Activated naive CD4-positive, alpha-beta T cell (primary cell): ENCODE data around the gene NXPH1.
"Not testable (repeated sequence)": the region's sequence is repeated elsewhere in the genome, so short reads cannot be mapped to it uniquely, and the experiment has no call there.

ENCODE experiments used
- DNase-seq, 4 experiments: peaks; one replicate each; lab custom pipeline; 2025; lab: John Stamatoyannopoulos, UW

NXPH1 gene

GRCh38 chr7:8719102-8719501, 285.7 kb downstream of the NXPH1 start:
- no peak for DNase-seq

GRCh38 chr7:8724080-8724718, 290.8 kb downstream of the NXPH1 start:
- DNase-seq: no peak

DNA sequence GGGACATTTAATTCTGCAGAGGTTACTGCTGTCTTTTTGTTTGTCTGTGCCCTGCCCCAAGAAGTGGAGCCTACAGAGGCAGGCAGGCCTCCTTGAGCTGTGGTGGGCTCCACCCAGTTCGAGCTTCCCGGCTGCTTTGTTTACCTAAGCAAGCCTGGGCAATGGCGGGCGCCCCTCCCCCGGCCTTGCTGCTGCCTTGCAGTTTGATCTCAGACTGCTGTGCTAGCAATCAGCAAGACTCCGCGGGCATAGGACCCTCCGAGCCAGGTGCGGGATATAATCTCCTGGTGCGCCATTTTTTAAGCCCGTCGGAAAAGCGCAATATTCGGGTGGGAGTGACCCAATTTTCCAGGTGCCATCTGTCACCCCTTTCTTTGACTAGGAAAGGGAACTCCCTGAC, 298.3 kb downstream of the NXPH1 start:
- DNase-seq: not testable (repeated sequence)

DNA sequence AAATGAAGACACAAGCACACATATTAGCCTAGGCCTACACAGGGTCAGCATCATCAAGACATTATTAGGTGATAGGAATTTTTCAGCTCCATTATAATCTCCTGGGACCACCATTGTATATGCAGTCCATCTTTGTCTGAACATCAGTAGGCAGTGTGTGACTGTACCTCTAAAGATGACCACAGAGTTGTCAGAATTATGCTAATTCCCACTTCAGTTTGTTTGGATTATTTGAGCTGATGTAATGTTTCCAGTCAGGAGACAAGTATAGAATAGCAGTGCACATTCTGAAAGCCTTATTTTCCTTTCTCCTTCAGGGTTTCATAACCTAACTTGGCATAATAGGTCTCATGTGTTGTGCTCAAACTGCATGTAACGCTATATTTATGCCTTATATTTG, 306.4 kb downstream of the NXPH1 start:
- no peak for DNase-seq

DNA sequence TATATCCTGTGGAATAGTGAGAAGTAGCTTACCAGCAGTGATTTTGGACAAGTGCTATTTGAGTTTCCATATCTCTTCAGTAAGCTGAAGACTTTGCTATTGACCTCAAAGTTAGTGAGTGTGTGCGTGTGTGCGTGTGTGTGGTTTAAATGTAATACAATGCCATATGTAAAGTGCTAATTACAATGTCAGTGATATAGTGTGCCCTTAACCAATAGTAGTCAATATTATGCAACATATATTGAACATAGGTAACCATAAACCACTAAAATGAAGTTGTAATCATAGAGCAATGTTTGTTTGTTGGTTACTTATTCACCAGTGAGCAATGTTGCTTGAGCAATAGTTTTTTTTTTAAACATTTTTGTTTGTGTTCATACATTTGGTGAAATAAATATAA, 309.4 kb downstream of the NXPH1 start:
- no peak for DNase-seq

DNA sequence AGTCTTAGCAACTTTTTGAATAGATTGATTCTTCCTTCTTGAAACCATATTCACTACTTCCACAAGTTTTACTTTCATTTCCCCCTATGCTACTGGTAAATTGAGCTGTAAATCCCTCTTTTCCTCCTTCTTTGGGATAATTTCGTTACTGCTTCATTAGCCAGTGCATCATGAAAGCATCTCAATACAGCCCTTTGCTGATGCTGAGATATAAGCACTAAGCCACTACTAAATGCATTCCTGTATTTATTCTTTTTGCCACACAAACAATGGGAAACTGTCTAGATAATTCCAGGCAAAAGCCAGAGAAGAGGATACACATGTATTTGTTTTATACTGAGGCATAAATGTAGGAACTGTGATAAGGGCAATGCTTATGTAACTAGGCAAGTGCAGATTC, 313.9 kb downstream of the NXPH1 start:
- no peak for DNase-seq

- no peak for DNase-seq
Measured at GRCh38 chr7:8751557-8752231, 318.3 kb downstream of the NXPH1 start.

GRCh38 chr7:8753355-8753754, 319.9 kb downstream of the NXPH1 start:
- no peak for DNase-seq

DNA sequence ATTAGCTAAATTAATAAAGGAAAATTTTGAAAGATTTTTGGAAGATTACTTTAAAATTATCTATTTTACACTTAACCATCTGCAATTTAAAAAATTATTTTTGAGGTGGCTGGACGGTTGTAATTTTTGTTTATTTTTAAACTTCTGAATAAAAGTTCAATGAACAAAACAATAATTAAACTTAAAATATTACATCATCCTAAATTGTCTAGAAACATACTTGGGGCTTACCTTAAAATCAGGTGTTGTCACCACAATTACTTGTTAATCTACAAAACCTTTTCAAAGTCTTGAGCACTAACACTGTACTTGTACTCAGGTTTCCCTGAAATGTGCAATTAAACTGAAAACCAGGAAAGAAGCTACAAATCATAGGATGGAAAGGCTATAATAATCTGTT, 328.3 kb downstream of the NXPH1 start:
- DNase-seq: no peak

DNA sequence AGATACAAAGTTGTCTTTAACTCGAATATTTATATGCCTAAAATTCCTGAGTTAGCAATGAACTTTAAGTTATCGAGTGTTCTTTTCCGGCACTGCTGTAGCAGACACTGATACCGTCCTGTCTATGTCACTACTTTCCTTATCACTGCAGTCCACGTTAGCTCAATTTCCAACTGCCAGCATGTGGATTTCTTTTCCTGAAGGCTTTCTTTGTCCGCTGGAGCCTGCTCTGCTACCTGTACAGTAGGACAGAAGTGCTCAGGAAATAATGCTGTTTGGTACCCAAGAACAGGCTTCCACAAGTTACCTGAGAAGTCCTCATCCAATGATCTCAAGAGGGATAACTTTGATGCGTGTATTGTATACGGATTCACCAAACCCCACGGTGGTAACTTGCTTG, 329.4 kb downstream of the NXPH1 start:
- DNase-seq: no peak

- DNase-seq: no peak
Measured at GRCh38 chr7:8765374-8765773, 332.0 kb downstream of the NXPH1 start.

DNA sequence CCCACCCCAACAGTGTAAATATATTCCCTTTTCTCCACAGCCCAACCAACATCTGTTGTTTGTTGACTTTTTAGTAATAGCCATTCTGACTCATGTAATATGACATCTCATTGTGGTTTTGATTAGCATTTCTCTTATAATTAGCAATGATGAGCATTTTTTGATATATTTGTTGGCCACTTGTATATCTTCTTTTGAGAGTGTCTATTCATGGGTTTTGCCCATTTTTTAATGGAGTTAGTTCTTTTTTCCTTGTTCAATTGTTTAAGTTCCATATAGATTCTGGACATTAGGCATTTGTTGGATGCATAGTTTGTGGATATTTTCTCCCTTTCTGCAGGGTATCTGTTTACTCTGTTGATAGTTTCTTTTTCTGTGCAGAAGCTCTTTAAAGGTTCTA, 340.1 kb downstream of the NXPH1 start:
- DNase-seq: no peak

DNA sequence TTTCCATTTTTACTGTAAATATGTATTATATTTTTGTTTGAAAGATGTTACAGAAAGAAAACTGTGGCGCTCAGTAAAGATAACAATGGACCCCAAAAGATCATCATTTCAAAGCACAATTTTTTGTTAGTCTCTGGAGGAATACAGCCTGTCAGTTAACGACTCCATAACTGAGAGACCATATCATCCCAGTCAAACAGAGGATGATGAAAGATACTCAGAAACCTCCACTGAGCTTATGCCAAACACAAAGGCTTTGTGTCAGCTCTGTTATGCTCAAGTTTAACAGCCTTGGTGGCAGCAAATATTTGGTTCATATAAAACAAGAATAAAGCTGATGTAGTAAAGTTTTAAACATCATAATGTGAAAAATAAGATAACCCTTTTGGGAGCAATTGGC, 345.1 kb downstream of the NXPH1 start:
- no peak for DNase-seq

GRCh38 chr7:8781166-8781565, 347.8 kb downstream of the NXPH1 start:
- no peak for DNase-seq

DNA sequence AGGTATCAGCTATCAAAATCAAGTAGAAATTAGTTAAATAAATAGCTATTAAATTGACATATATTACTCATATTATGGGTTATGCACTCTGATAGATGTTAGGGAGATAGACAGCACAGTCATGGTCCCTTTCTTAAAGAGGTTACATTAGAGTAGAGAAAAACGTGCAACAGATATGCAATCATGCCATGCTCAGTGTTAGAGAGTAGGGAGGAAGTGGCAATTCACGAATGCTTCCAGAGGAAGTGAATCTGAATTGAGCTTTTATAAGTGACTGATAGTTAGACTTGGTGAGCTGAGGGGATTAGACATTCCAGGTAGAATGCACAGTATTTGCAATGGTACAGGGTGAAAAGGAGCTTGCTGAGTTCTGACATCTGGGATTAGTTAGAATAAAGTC, 349.8 kb downstream of the NXPH1 start:
- DNase-seq: no peak

DNA sequence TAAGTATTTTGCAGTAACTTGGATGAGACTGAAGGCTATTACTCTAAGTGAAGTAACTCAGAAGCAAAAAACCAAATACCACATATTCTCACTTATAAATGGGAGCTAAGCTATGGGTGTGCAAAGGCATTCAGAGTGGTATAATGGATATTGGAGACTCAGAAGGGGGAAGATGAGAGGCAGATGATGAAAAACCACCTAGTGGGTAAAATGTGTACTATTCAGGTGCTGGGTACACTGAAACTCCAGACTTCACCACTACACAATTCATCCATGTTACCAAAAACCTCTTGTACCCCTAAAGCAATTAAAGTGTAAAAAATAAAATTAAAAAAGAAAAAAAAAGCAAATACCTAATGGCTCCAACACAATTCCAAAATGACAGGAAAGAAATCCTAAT, 351.7 kb downstream of the NXPH1 start:
- DNase-seq: no peak

DNA sequence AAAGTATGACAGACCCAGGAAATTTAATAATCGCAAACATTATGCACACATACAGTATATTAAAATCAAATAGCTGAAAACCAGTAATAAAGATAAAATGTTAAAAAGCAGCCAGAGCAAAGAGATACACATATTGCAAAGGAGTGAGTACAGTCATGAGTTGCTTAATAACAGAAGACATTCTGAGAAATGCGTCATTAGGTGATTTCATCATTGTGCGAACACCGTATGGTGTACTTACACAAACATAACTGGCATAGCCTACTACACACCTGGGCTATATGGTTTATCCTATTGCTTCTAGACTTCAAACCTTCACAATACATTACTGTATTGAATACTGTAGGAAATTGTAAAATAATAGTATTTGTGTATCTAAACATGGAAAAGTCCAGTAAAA, 367.6 kb downstream of the NXPH1 start:
- DNase-seq: no peak
